ENCODE measurements around the gene ZNF883.

GRCh38 chr9:113005777-113006176 is 6.2 kb downstream of the ZNF883 start:
- TF ChIP-seq POLR2A (IDR thresholded peaks at IDR 0.05) (no peak), CTCF (IDR thresholded peaks at IDR 0.05) (no peak), POLR2AphosphoS5 (IDR thresholded peaks at IDR 0.05) (no peak)

Measured in breast epithelium (tissue), 3 donors.